G401.6 (cell line): Measurements from ENCODE around the gene CEP72.

Experiments
- FAIRE-seq: peaks from 2 replicates; lab custom pipeline; 2012; peaks lifted over from hg19 to GRCh38; lab: Jason Lieb, UNC

The CEP72 gene

GRCh38 chr5:639584-640213 is 27.6 kb downstream of the CEP72 start:
- FAIRE-seq, result no peak

DNA sequence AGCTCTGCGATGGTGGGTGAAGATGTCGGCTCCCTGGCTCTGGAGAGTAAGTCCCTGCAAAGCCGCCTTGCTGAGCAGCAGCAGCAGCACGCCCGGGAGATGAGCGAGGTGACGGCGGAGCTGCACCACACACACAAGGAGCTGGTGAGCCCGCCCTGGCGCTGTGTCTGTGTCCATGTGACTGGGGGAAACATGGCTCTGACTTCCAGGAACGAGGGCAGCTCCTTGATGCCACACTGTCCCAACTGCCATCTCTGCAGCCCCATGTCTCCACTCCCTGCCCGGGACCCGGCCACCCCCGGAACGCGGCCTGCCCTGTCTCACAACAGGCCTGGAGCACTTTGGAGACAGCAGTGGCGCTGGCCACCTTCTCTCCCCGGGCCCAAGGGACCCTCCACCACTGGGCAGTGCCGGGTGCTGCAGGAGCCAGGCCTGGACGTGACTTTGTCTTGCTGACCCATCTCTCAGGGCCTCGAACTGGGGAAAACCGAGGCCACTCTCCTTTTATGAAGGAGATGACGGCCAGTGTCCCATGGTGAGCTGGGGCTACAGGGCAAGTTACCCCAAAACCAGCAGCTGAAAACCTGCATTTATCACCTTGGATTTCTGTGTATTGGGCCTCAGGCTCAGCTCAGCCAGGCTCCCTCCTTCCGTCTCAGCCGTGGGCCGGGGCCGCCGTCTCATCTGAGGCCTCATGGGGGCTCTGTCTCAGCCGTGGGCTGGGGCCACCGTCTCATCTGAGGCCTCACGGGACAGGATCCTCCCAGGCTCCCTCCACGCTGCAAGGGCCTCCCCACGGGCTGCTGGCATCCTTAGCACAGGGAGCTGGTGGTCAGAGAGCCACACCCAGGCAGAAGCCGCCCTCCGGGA is 28.6 kb downstream of the CEP72 start:
- FAIRE-seq, result no peak

- FAIRE-seq, result no peak
These were observed 29.2 kb downstream of the CEP72 start for GRCh38 chr5:641331-641765.

DNA sequence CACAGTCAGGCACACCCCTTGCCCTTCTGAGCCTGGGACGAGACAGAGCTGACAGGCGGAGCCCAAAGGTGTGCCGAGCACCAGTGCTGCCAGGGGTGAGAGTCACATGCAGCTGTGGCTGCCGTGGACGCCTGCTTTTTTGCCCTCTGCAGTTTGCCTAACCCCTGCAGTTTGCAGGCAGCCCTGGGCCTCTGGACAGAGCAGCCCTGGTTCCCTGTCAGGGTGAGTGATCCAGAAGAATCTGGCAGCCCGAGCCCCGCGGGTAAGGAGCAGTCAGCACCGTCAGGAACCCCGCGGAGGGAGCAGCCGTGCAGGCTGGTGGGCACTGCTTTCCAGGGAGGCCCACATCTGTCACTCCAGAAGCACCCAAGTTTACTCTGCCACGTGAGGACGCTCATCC is 30.3 kb downstream of the CEP72 start:
- no peak for FAIRE-seq

- no peak for FAIRE-seq
These were observed 31.2 kb downstream of the CEP72 start for GRCh38 chr5:643351-643801.

DNA sequence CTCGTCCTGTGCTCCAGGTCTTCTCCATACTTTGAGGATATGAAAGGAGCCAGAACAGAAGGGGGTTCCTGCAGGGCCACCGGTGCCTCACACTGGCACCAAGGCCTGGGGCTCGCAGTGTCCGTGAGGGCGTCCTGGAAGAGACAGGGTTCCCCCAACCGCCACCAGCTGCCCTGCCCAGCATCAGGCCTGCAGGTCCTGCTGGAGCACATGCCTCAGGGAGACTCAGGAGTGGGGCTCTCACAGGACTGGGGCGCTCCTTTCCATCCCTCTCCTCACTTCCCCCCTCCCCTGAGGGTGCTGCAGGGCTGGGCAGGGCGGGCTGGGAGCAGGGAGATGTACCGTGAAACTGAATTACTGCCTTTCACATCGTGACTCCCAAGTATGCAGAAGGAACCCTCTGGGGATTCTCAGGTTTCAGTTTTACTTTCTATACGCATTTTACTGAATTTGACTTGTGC is 31.7 kb downstream of the CEP72 start:
- no peak for FAIRE-seq

DNA sequence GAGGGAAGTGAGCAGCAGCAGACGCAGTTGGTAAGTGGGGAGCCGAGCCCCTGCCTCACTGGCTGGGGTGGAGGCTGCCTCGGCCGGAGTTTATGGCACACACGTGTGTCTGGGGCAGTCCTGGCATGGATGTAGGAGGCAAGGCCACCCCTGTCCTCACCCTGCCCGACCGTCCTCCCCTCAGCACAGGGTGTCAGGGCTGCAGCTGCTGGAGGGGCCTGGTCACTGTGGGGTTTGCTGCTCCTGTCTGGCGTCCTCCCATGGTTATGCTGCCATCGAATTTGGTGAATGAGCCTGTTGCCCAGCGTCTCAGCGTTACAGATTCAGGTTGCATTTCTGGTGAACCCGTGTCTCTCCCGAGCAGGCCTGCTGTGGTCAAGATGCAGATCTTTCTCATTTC is 32.4 kb downstream of the CEP72 start:
- FAIRE-seq, result no peak

DNA sequence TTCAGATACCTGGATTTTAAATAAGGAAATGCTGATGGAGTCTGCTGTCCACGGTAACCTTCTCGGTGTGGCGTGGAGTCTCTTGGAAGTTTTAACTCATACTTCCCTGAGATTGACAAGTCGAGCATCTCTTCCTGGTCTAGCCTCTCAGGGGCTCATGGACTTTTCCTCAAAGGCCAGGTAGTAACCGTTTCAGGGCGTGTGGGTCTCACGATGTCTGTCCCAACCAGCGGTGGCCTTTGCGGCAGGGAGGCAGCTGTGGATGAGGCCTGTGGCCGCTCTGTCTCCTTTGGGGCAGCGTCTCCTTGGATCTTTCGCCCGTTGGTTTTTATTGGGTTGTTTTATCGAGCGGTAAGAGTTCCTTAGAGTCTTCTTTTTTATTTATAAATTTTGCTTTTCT is 32.8 kb downstream of the CEP72 start:
- FAIRE-seq, result no peak

DNA sequence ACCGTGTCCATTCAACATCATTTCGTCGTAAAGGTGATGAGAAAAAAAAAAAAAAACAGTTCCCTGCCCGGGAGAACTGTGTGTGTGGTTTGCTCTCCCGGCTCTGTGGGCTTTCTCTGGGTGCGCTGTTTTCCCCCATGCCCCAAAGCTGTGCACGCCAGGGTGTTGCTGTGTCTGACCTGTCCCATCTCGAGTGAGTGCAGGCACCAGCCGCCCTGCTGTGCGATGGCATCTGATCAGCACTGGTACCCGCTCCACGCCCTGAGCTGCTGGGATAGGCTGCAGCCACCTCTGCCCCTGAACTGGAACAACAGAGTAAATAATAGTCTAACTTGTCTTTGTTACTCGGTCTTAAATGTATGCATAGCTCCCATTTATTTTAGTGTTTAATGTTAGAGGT is 33.3 kb downstream of the CEP72 start:
- no peak for FAIRE-seq

- FAIRE-seq, result no peak
These were observed 34.5 kb downstream of the CEP72 start for GRCh38 chr5:646396-647201.

DNA sequence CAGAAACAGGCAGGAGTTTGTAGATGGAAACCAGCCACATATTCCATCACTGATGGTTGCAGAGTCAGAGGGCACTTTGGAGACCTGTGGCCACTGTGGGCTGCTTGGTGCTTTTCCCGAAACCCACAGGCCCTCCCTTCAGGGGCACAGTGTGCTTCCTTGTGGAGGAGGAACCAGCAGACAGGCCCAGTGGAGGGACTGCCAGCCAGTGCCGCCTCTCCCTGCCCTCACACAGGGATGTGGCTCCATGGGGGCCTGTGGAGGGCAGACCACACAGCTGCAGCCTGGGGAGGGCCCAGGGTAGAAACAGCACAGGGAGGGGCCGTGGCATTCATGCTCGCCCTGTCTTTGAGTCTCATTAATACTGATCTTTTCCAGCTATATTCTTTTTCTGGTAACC is 35.2 kb downstream of the CEP72 start:
- no peak for FAIRE-seq

DNA sequence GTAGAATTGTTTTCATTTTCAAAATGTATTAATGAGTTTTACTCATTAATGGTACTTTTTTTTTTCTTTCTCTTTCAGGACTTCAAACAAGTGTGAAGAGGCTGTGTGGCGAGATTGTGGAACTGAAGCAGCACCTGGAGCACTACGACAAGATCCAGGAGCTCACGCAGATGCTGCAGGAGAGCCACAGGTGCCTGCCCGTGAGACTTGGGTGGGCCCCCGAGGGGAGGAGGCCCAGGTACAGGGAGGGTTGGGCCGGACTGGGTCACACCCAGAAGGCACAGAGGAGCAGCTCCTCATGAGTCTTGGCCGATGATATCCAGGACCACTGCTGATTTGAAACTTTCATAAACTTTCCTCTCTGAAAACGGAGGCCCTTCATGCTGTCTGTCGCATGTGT is 35.6 kb downstream of the CEP72 start:
- no peak for FAIRE-seq

- FAIRE-seq, result no peak
These were observed 39.3 kb downstream of the CEP72 start for GRCh38 chr5:651296-652022.

DNA sequence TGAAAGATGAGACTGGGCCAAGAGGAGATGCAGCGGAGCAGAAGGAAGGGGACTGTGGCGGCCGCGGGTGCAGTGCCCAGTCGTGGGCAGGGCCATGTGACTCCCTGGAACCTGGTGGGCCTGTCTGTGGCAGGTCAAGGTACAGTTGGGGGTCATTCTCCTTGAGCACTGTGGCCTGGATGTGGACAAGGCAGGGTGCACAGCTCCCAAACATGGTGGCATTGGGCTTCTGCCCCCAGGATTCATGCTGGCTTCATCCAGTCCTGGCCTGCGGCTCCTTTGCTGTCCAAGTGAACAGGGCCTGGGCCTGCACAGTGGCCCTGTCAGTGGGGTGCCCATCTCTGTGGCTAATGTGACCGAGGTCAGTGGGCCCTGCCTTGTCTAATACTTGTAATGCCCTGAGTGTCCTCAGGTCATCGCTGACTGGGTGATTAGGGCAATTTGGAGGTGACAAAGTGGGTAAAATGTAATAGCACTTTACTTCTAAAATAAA is 39.9 kb downstream of the CEP72 start:
- FAIRE-seq, result no peak

DNA sequence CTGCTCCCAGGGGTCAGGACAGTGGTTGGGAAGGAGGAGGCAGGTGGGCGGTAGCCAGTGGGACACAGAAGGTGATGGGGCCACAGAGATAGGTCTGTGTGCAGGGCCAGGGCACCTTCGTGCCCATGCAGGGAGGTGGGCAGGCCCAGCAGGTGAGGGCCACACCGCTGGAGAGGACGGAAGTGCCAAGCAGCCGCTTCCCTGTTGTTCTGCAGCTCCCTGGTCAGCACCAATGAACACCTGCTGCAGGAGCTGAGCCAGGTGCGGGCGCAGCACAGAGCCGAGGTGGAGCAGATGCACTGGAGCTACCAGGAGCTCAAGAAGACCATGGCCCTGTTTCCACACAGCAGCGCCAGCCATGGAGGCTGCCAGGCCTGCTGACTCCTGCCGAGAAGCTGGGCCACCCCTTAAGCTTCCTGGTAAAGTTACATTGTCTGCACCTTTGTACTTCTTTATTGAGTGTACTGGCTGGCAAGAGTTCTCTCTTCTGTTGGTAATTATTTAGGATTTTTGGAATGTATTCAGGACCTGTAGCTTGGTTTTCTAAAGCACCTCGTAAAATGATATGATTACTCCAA is 40.7 kb downstream of the CEP72 start:
- no peak for FAIRE-seq

DNA sequence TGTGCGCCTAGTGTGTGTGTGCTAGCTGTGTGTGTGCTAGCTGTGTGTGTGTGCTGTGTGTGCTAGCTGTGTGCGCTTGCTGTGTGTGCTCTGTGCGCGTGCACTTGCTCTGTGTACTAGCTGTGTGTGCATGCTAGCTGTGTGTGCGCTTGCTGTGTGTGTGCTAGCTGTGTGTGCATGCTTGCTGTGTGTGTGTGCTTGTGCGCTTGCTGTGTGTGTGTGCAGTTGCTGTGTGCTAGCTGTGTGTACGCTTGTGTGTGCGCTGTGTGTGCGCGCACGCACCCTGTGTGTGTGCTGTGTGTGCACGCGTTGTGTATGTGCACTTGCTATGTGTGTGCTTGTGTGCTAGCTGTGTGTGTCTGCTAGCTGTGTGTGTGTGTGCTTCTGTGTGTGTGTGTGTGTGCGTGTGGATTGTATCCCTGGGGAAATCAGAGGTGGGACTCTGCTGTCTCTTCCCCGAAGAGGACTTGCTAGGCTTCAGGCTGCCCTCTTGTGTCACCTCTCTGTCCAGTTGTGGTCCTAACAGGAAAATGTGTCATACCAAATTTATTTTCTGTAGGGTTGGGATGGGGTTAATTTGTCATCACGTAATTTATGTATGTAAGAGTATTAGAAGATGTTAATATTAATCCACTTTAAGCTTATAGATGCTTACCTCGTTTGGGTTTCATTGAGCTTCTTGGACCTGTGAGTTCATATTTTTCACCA is 42.1 kb downstream of the CEP72 start:
- FAIRE-seq, result no peak

DNA sequence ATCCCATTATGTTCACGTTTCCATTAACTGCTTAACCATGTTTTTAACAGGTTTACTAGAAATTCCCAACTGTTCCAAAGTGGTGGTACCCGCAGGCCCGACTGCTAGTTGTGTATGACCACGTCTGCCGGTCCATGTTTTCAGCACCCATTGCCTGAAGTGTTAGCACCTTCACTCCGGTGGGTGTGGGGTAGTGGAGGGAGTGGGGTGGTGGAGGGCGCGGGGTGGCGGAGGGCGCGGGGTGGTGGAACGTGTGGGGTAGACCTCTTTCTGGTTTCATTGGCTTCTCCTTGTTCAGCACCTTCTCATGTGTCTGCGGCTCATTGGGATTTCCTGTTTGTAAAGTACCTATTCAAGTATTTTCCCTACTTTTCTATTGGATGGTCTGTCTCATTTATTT is 43.3 kb downstream of the CEP72 start:
- FAIRE-seq, result no peak

- FAIRE-seq, result no peak
These were observed 45.4 kb downstream of the CEP72 start for GRCh38 chr5:657570-657969.

GRCh38 chr5:658103-658502 is 46.0 kb downstream of the CEP72 start:
- no peak for FAIRE-seq

DNA sequence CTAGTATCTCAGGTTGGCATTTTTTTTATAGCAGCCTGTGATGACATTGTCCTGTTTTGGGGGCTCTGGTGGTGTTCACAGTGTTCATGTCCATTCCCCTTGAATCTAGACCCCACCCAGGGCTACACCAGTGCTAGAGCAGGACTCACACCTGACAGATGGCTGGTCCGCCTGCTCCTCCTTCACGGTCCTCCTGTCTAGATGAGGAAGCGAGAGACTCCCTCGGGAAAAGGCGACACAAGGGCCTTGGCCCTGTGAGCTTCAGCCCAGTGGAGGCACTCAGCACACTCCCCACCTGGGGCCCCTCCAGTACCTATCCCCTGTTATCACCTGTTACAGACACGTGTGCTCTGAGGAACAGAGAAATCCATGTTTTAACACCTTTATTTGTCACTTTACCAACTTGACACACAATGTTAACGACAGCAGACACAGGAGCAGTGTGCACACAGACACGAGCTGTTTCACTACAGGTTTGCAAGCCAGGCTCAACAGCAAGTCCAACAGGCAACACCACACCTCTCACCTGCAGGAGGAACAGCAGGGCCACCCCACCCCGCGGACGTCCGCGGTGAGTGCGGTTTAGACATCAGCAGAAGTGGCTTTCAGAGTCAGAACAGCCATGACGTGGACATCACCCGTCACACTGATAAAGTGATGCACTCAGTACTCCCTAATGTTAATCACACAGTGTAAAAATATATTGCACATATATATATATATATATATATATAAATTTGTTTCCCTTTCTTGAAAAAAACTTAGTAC is 47.5 kb downstream of the CEP72 start:
- FAIRE-seq, result no peak
